Pancreas (tissue), 10 donors: ENCODE results near the gene NRTN. TPM values are rescaled to one million over a fixed set of nuclear protein-coding genes. Genes with fewer than 3 reads are reported as not detected.
A peak's percentile ranks its signal among the peaks of the same experiment; 100 is the strongest.

Experiments used
- ATAC-seq, 4 donors: fragments of 200-7000 bp; cut with Tn5 transposase; one replicate each; pipeline versions ENCODE4 v1.8.0 to v1.9.1; 2020; ENCODE audit warnings: mild to moderate bottlenecking in 4 of 4, moderate library complexity in 4 of 4
- DNase-seq, 6 donors: peaks; one replicate each; pipeline ENCODE4 v3.0.0-alpha.2; 2020
- FAIRE-seq: peaks from 2 replicates; lab custom pipeline; 2012; peaks lifted over from hg19 to GRCh38; lab: Jason Lieb, UNC
- H3K27ac ChIP-seq, 4 donors: fragments of 200-600 bp; sonication (generic); 1 replicate in 3 of 4; 2 replicates in 1 of 4; pipeline versions ENCODE4 v1.5.0 to v1.8.0; 2020
- H3K27me3 ChIP-seq, 4 donors: fragments of 200-600 bp; one replicate each; pipeline ENCODE4 v1.8.0; 2021
- H3K36me3 ChIP-seq, 3 donors: fragments of 200-600 bp; sonication (generic) in 1 of 3; one replicate each; pipeline versions ENCODE4 v1.5.0 to v1.8.0; 2020 to 2021
- H3K4me1 ChIP-seq, 3 donors: fragments of 200-600 bp; one replicate each; pipeline ENCODE4 v1.8.0; 2021
- H3K4me3 ChIP-seq, 4 donors: fragments of 200-600 bp; sonication (generic) in 2 of 4; one replicate each; pipeline versions ENCODE4 v1.5.0 to v1.8.0; 2020 to 2021
- H3K9me3 ChIP-seq, 4 donors: fragments of 200-600 bp; one replicate each; pipeline ENCODE4 v1.8.0; 2021
- WGBS, 2 donors: extraction: QIAGEN DNeasy Blood & Tissue Kit; methylation state at CpG; one replicate each; pipeline ENCODE4 v1.1.7; 2013; 5-methylcytosine and 5-hydroxymethylcytosine counted together
- intact Hi-C, 3 donors: fragments of 100-400 bp; cut with DNase I; formaldehyde crosslinking; loops; one replicate each; pipeline versions ENCODE4 v1.11.1 to v1.14.2; 2022
- polyA plus RNA-seq, 2 donors: library from polyadenylated mRNA; stranded (reverse); fragments of 200-250 nt; gene quantifications; one replicate each; pipeline ENCODE4 v1.2.3, GENCODE V29; 2013
- total RNA-seq, 6 donors: library from RNA; stranded (reverse); fragmentation: NEBNext Ultra II Directional in 4 of 6; extraction: Animal tissue kit (Norgen Biotek cat#: 25700) in 4 of 6; gene quantifications; one replicate each; pipeline versions ENCODE4 v1.2.1 to v1.2.4, GENCODE V29; 2021 to 2023
- TF ChIP-seq, protein P1 (sequence below), 4 donors: fragments of 200-600 bp; sonication (generic) in 3 of 4; IDR thresholded peaks; one replicate each; pipeline versions ENCODE4 v1.5.0 to v1.8.0; 2021; ENCODE audit warnings: antibody characterized with exemption in 4 of 4
- donor health status: healthy with polysubstance abuse.
- donor health status: DM: no; HTN: no; CAD: no; lungs with moderate emphysema.
- donor health status: DM: no; HTN: no; CAD: no.
- donor health status: control.
- donor health status: control.
- donor health status: Bipolar disorder and iron deficiency.
- donor health status: DM: yes; HTN: yes; CAD: no.
- donor health status: DM: no; HTN: no; CAD: no.
- donor health status: DM: no; HTN: no; CAD: no.
- donor health status: DM: yes; HTN: yes; CAD: no.

Gene NRTN
- total and polyA plus RNA-seq, 8 donors, result 5.0 to 15.2 (median 9.8) TPM

DNA sequence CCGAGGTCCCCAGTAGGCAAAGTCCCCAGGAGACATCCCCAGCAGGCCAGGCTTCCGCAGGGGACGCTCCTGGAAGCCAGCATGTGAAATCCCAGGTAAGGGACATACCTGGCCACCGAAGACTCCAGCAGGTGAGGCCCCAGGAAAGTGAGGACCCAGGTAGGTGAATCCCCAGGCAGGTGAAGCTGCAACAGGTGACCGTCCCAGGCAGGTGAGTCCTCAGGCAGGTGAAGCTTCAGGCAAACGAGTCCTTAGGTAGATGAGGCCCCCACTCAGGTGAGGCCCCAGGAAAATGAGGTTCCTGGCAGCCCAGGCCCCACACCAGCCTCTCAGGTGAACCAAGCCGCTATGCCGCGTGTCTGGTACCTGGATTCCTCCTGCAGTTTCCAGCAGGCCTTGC is 26.3 kb downstream of the NRTN start:
- H3K27ac ChIP-seq, result no peak overlapping the region
- 70% methylated on average over 9 of the region's 9 CpGs for whole genome bisulfite sequencing, 2 donors
- H3K9me3 ChIP-seq, result no peaks in the 10 kb centered on the region
- no peak overlapping the region for H3K4me3 ChIP-seq
- intact Hi-C loops, result no loop called here
- FAIRE-seq, result no peak
- H3K4me1 ChIP-seq, result peaks cover 0 to 12% (median 0%) of the 10 kb centered on the region in 3 donors
- no peak for ATAC-seq
- TF ChIP-seq, protein P1, sequence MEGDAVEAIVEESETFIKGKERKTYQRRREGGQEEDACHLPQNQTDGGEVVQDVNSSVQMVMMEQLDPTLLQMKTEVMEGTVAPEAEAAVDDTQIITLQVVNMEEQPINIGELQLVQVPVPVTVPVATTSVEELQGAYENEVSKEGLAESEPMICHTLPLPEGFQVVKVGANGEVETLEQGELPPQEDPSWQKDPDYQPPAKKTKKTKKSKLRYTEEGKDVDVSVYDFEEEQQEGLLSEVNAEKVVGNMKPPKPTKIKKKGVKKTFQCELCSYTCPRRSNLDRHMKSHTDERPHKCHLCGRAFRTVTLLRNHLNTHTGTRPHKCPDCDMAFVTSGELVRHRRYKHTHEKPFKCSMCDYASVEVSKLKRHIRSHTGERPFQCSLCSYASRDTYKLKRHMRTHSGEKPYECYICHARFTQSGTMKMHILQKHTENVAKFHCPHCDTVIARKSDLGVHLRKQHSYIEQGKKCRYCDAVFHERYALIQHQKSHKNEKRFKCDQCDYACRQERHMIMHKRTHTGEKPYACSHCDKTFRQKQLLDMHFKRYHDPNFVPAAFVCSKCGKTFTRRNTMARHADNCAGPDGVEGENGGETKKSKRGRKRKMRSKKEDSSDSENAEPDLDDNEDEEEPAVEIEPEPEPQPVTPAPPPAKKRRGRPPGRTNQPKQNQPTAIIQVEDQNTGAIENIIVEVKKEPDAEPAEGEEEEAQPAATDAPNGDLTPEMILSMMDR (IDR thresholded peaks at IDR 0.05), result no peak
- H3K36me3 ChIP-seq, result no peaks in the 10 kb centered on the region
- H3K27me3 ChIP-seq, result no peaks in the 10 kb centered on the region
- no peak for DNase-seq

GRCh38 chr19:5832061-5832460 is 27.2 kb downstream of the NRTN start:
- H3K4me1 ChIP-seq, result peaks cover 0 to 9% (median 0%) of the 10 kb centered on the region in 3 donors
- DNase-seq (no peak), ATAC-seq (no peak), FAIRE-seq (no peak)
- H3K27me3 ChIP-seq, result no peaks in the 10 kb centered on the region
- no peaks in the 10 kb centered on the region for H3K36me3 ChIP-seq
- intact Hi-C loops, result no loop called here
- no peak overlapping the region for H3K4me3 ChIP-seq
- 83% methylated on average over 20 to 22 of the region's 22 CpGs for WGBS, 2 donors
- TF ChIP-seq, protein P1 (IDR thresholded peaks at IDR 0.05), result no peak
- no peaks in the 10 kb centered on the region for H3K9me3 ChIP-seq
- no peak overlapping the region for H3K27ac ChIP-seq

DNA sequence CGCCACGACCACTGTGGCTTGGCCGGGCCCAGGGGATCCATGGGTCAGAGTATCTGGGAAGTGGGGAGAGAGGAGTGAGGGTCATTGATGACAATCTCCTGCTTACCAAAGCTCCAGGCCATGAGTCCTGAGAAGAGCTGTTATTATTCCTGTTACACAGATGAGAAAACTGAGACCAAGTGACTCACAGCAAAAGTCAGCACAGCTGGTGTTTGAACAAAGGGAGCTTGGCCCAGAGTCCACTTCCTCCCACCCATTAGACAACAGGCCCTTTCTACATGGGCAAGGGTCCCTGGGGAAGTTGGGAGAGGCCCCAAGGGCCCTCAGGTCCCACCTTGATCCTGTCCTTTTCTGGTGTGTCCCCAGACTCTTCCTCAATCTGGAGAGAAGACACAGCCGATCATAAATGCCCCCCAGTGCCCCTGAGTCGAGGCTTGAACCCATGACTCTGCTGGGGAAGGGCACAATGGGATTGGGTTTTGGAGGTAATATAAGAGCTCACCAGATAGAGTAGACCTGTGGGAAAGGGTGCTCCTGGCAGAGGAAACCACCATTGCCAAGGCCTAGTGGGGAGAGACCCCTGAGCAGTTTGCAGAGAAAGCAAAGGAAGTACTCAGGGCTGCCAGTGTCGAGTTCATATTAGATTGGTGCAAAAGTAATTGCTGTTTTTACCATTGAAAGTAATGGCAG is 27.8 kb downstream of the NRTN start:
- no peaks in the 10 kb centered on the region for H3K36me3 ChIP-seq
- H3K4me1 ChIP-seq, result peaks cover 0 to 5% (median 0%) of the 10 kb centered on the region in 3 donors
- ATAC-seq (no peak), DNase-seq (no peak), FAIRE-seq (no peak)
- H3K9me3 ChIP-seq, result no peaks in the 10 kb centered on the region
- H3K27me3 ChIP-seq, result no peaks in the 10 kb centered on the region
- H3K27ac ChIP-seq, result no peak overlapping the region
- intact Hi-C loops, result no loop called here
- WGBS, 2 donors, result 84 to 89% methylated on average over 6 of the region's 6 CpGs
- no peak overlapping the region for H3K4me3 ChIP-seq
- TF ChIP-seq, protein P1 (IDR thresholded peaks at IDR 0.05), result no peak

- DNase-seq (no peak), FAIRE-seq (no peak), ATAC-seq (peak; percentile 28 to 67 (median 54))
- TF ChIP-seq, protein P1 (IDR thresholded peaks at IDR 0.05), result no peak
- Histone ChIP-seq H3K27ac (peak overlapping the region; percentile 45 to 78 (median 64)), H3K27me3 (no peaks in the 10 kb centered on the region), H3K4me1 (no peaks in the 10 kb centered on the region), H3K9me3 (no peaks in the 10 kb centered on the region), H3K36me3 (no peaks in the 10 kb centered on the region), H3K4me3 (peak overlapping the region in 2 of 4 donors; percentile 9 to 18)
- intact Hi-C loops, result no loop called here
- 16 to 18% methylated on average over 15 of the region's 15 CpGs for WGBS, 2 donors
Observed at GRCh38 chr19:5837761-5838352, 33.0 kb downstream of the NRTN start.
